Subcutaneous adipose tissue (tissue), 4 donors: ENCODE data around the gene FBXO42. TPM values are rescaled to one million over a fixed set of nuclear protein-coding genes. Genes with fewer than 3 reads are reported as not detected.

Experiments used
- CTCF ChIP-seq: fragments of 450-650 bp; IDR thresholded peaks from one replicate; pipeline ENCODE4 v1.5.1; 2016; ENCODE audit warnings: low read depth, mild to moderate bottlenecking, control low read depth, antibody characterized with exemption, moderate library complexity
- total RNA-seq, 4 donors: library from RNA; depleted of rRNA; stranded (reverse); fragments of >200 nt; gene quantifications; one replicate each; pipeline ENCODE4 v1.1.0, GENCODE V29; 2016

Gene FBXO42
- total RNA-seq: 10 to 100 TPM; 21.4 to 26.9 (median 23.6) TPM

GRCh38 chr1:16351994-16352841 is at the start of gene FBXO42:
Gene FBXO42 (minus strand): TSS chr1:16352480. CDS start chr1:16315418, 37,062 bp downstream.
- TF ChIP-seq CTCF: no peak

- TF ChIP-seq CTCF: no peak
These were observed 46.2 kb upstream of the FBXO42 start for GRCh38 chr1:16398371-16398953.

- no peak for TF ChIP-seq CTCF
These were observed 44.8 kb upstream of the FBXO42 start for GRCh38 chr1:16397120-16397519.

- no peak for TF ChIP-seq CTCF
These were observed 44.3 kb upstream of the FBXO42 start for GRCh38 chr1:16396591-16396990.

GRCh38 chr1:16394977-16395376 is 42.7 kb upstream of the FBXO42 start:
- no peak for TF ChIP-seq CTCF

GRCh38 chr1:16393570-16394521 is 41.6 kb upstream of the FBXO42 start:
- no peak for TF ChIP-seq CTCF
